Right atrium auricular region (tissue), 2 donors: ENCODE measurements around the gene TBC1D7. TPM values are rescaled to one million over a fixed set of nuclear protein-coding genes. Genes with fewer than 3 reads are reported as not detected.
A peak's percentile ranks its signal among the peaks of the same experiment; 100 is the strongest.

Source experiments
- DNase-seq: peaks from one replicate; pipeline ENCODE4 v3.0.0-alpha.2; 2019; ENCODE audit warnings: low spot score
- H3K27ac ChIP-seq, 2 donors: fragments of 200-600 bp; sonication (generic); 1 replicate in 1 of 2; 2 replicates in 1 of 2; pipeline ENCODE4 v1.5.1; 2016 to 2019
- H3K27me3 ChIP-seq, 2 donors: fragments of 200-600 bp; sonication (generic); one replicate each; pipeline versions ENCODE4 v1.5.1 to v1.6.0; 2017 to 2019
- H3K36me3 ChIP-seq: fragments of 200-600 bp; sonication (generic); one replicate; pipeline ENCODE4 v1.5.1; 2016
- H3K4me1 ChIP-seq, 2 donors: fragments of 200-600 bp; sonication (generic); one replicate each; pipeline versions ENCODE4 v1.5.1 to v1.6.0; 2017 to 2019
- H3K4me3 ChIP-seq, 2 donors: fragments of 200-600 bp; sonication (generic); 1 replicate in 1 of 2; 2 replicates in 1 of 2; pipeline ENCODE4 v1.5.1; 2017 to 2019; ENCODE audit warnings: mild to moderate bottlenecking in 1 of 2, moderate library complexity in 1 of 2
- H3K9me3 ChIP-seq, 2 donors: fragments of 200-600 bp; sonication (generic); one replicate each; pipeline ENCODE4 v1.5.1; 2019
- total RNA-seq, 2 donors: library from RNA; depleted of rRNA; stranded (reverse); fragments of >200 nt; gene quantifications; one replicate each; pipeline ENCODE4 v1.1.0, GENCODE V29; 2016
- TF ChIP-seq, protein P1 (sequence below), 2 donors: fragments of 200-600 bp; sonication (generic); IDR thresholded peaks; one replicate each; pipeline ENCODE4 v1.5.1; 2019; ENCODE audit warnings: antibody characterized with exemption in 2 of 2

The TBC1D7 gene
- total RNA-seq, 2 donors from 2014 or later, result 15.0 to 27.0 TPM

DNA sequence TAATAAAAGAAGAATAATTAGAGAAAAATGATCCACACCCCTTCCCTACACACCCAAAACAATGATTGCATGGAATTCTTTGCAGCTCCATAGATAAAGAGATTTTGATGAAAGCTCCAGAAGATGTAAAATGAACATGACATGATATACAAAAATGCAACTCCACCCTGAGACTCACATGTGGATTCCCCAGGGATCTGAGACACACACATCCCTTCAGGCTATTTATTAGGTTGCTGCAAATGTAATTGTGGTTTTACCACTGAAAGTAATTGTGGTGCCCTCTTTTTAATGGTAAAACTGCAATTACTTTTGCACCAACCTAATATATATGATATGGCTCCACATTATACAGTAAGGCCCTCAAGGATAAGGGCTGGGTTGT, 40.4 kb upstream of the TBC1D7 start:
- Histone ChIP-seq H3K27me3 (no peaks in the 10 kb centered on the region), H3K4me3 (no peak overlapping the region), H3K36me3 (peaks cover 18% of the 10 kb centered on the region), H3K9me3 (no peaks in the 10 kb centered on the region), H3K27ac (peak overlapping the region in 1 of 2 donors; percentile 60), H3K4me1 (peaks cover 0 to 62% of the 10 kb centered on the region in 2 donors)
- TF ChIP-seq, protein P1, sequence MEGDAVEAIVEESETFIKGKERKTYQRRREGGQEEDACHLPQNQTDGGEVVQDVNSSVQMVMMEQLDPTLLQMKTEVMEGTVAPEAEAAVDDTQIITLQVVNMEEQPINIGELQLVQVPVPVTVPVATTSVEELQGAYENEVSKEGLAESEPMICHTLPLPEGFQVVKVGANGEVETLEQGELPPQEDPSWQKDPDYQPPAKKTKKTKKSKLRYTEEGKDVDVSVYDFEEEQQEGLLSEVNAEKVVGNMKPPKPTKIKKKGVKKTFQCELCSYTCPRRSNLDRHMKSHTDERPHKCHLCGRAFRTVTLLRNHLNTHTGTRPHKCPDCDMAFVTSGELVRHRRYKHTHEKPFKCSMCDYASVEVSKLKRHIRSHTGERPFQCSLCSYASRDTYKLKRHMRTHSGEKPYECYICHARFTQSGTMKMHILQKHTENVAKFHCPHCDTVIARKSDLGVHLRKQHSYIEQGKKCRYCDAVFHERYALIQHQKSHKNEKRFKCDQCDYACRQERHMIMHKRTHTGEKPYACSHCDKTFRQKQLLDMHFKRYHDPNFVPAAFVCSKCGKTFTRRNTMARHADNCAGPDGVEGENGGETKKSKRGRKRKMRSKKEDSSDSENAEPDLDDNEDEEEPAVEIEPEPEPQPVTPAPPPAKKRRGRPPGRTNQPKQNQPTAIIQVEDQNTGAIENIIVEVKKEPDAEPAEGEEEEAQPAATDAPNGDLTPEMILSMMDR (IDR thresholded peaks at IDR 0.05), result no peak
- no peak for DNase-seq

DNA sequence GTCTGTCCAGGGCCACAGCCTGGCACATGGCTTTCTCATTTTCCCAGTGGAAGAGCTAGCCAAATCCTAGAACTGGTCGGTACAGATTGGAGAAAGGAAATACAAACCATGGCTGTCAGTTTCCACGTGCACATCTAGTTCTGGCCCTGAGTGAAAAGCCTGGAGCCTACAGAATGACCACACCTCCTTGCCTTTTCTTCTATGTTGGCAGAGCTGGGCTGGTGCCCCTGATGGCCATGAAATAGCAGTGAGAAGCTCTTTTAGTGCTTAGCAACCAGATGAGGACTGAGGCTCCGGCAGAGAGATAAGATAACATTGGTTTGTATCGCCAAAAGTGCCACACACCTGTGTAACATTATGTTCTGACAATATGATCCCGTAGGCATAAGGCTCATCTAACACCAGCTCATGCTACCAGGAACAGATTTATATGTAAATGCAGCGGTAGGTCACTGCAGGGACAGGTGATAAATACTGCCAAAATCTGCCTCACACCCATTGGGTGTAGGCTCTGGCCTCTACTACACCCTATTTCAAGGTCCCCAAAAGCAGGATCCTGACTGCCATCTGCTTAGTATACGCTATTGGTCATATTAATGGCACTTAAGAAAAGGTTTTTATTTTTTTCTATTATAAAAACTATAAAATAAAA, 39.9 kb upstream of the TBC1D7 start:
- Histone ChIP-seq H3K27ac (peak overlapping the region; percentile 56 to 60), H3K9me3 (no peaks in the 10 kb centered on the region), H3K36me3 (peaks cover 18% of the 10 kb centered on the region), H3K4me1 (peaks cover 0 to 65% of the 10 kb centered on the region in 2 donors), H3K27me3 (no peaks in the 10 kb centered on the region), H3K4me3 (no peak overlapping the region)
- no peak for DNase-seq
- TF ChIP-seq, protein P1 (IDR thresholded peaks at IDR 0.05), result no peak

DNA sequence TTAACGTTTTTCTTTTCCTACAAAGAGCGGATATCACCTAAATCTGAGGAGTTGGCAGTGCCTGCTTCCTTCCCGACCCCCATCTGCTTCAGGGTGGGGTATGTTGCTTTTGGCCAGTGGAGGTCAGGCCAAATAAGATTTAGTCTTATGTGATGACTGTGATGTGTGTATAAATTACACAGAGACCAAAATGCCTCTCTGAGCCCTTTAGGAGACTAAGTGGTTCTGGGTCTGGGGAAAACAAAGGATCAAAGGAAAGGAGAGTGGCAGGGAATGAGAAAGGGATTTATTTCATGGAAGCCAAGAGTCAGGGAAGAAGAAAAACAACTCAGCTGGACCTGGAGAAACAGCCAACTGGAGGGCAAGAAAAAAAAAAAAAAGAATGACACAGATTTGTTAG, 39.1 kb upstream of the TBC1D7 start:
- Histone ChIP-seq H3K4me3 (no peak overlapping the region), H3K9me3 (no peaks in the 10 kb centered on the region), H3K36me3 (peaks cover 18% of the 10 kb centered on the region), H3K27ac (peak overlapping the region; percentile 56 to 60), H3K27me3 (no peaks in the 10 kb centered on the region), H3K4me1 (peaks cover 0 to 65% of the 10 kb centered on the region in 2 donors)
- TF ChIP-seq, protein P1 (IDR thresholded peaks at IDR 0.05), result no peak
- no peak for DNase-seq

DNA sequence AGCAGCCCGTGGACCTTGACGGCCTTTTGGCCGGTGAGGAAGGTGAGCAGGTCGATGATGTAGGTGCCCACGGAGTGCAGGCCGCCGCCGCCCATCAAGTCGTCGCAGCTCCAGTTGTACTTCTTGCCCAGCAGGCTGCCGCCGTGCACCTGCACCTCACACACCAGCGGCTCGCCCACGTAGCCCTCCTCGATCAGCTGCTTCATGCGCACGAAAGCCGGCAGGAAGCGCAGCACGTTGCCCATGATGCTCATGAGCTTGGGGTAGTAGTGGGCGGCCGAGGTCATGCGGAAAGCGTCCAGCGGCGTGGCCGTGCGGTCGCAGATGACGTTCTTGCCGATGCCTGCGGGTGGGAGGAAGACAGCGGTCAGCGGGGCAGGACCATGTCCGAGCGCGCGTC, 37.0 kb upstream of the TBC1D7 start:
- Histone ChIP-seq H3K36me3 (peaks cover 18% of the 10 kb centered on the region), H3K4me3 (no peak overlapping the region), H3K27ac (no peak overlapping the region), H3K27me3 (no peaks in the 10 kb centered on the region), H3K4me1 (peaks cover 0 to 64% of the 10 kb centered on the region in 2 donors), H3K9me3 (no peaks in the 10 kb centered on the region)
- DNase-seq, result no peak
- TF ChIP-seq, protein P1 (IDR thresholded peaks at IDR 0.05), result no peak

DNA sequence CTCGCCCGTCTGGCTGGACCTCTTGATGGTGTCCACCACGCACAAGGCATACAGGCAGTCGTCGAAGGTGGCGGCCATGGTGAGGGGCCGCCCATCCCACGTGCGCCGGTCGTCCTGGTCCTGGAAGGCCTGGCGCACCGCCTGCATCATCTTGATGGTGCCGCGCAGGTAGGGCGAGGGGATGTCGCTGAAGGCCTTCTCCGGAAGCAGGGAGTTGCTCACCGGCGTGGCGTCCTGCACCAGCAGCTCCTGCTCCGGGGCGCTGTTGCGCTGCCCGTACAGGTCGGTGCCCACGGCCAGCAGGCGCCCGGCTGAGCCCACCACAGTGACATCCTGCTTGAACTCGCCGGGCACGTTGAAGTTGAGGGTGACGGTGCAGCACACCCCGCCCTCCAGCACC, 36.5 kb upstream of the TBC1D7 start:
- H3K36me3 ChIP-seq, result peaks cover 18% of the 10 kb centered on the region
- TF ChIP-seq, protein P1 (IDR thresholded peaks at IDR 0.05), result no peak
- no peak overlapping the region for H3K4me3 ChIP-seq
- no peak for DNase-seq
- peaks cover 0 to 69% of the 10 kb centered on the region in 2 donors for H3K4me1 ChIP-seq
- no peaks in the 10 kb centered on the region for H3K9me3 ChIP-seq
- no peaks in the 10 kb centered on the region for H3K27me3 ChIP-seq
- no peak overlapping the region for H3K27ac ChIP-seq

DNA sequence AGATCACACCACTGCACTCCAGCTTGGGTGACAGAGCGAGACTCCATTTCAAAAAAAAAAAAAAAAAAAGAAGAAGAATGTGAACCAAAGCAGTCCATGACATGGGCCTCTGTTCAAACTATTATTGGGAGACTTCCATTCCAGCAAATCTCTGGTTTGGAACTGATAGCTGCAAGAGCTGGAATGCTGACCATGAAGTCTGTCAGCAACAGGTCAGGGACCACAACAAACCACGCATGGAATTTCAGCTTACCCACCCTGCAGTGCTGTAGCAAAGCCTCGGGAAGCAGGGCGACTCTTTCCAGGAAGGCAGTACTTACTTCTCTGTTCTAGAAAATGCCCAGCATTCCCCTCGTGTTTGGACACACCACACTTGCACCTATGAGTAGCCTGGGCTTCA, 34.1 kb upstream of the TBC1D7 start:
- DNase-seq, result no peak
- H3K4me1 ChIP-seq, result peaks cover 0 to 70% of the 10 kb centered on the region in 2 donors
- H3K27ac ChIP-seq, result peak overlapping the region in 1 of 2 donors; percentile 80
- H3K9me3 ChIP-seq, result no peaks in the 10 kb centered on the region
- no peak overlapping the region for H3K4me3 ChIP-seq
- H3K36me3 ChIP-seq, result peaks cover 18% of the 10 kb centered on the region
- TF ChIP-seq, protein P1 (IDR thresholded peaks at IDR 0.05), result no peak
- H3K27me3 ChIP-seq, result no peaks in the 10 kb centered on the region
